PFSK-1 (cell line): ENCODE data around the gene INTS3.

Experiments
- FOXP2 ChIP-seq: optimal IDR thresholded peaks from 2 replicates; pipeline ENCODE3; 2011; ENCODE audit warnings: borderline replicate concordance, control low read depth, inconsistent platforms; ENCODE audit not compliant: insufficient read depth; ENCODE audit errors: extremely low read length, extremely low read depth
- POLR2AphosphoS5 ChIP-seq: IDR thresholded peaks from 2 replicates; pipeline ENCODE4 v1.6.1; 2012; ENCODE audit warnings: low read depth, mild to moderate bottlenecking, control low read depth, low read length, moderate library complexity
- SIN3A ChIP-seq: IDR thresholded peaks from 2 replicates; pipeline ENCODE4 v1.6.1; 2012; ENCODE audit warnings: mild to moderate bottlenecking, low read length, moderate library complexity, borderline replicate concordance; ENCODE audit not compliant: insufficient read depth
- TAF1 ChIP-seq: IDR thresholded peaks from 2 replicates; pipeline ENCODE4 v1.6.1; 2012; ENCODE audit warnings: low read length, control low read depth, borderline replicate concordance; ENCODE audit not compliant: insufficient read depth
- TF ChIP-seq, protein P1 (sequence below), 2 experiments: IDR thresholded peaks; 2 replicates each; pipeline versions ENCODE4 v1.6.1 to v1.8.0; 2011 to 2012; ENCODE audit warnings: low read depth in 2 of 2, low read length in 2 of 2, control low read depth in 1 of 2, inconsistent platforms in 1 of 2, mild to moderate bottlenecking in 1 of 2, moderate library complexity in 1 of 2; ENCODE audit not compliant: insufficient read depth in 1 of 2

Gene INTS3

GRCh38 chr1:153760440-153760839, 32.6 kb downstream of the INTS3 start:
- no peak for TF ChIP-seq TAF1
- TF ChIP-seq POLR2AphosphoS5: no peak
- TF ChIP-seq FOXP2: no peak
- no peak for TF ChIP-seq SIN3A
- TF ChIP-seq, protein P1, sequence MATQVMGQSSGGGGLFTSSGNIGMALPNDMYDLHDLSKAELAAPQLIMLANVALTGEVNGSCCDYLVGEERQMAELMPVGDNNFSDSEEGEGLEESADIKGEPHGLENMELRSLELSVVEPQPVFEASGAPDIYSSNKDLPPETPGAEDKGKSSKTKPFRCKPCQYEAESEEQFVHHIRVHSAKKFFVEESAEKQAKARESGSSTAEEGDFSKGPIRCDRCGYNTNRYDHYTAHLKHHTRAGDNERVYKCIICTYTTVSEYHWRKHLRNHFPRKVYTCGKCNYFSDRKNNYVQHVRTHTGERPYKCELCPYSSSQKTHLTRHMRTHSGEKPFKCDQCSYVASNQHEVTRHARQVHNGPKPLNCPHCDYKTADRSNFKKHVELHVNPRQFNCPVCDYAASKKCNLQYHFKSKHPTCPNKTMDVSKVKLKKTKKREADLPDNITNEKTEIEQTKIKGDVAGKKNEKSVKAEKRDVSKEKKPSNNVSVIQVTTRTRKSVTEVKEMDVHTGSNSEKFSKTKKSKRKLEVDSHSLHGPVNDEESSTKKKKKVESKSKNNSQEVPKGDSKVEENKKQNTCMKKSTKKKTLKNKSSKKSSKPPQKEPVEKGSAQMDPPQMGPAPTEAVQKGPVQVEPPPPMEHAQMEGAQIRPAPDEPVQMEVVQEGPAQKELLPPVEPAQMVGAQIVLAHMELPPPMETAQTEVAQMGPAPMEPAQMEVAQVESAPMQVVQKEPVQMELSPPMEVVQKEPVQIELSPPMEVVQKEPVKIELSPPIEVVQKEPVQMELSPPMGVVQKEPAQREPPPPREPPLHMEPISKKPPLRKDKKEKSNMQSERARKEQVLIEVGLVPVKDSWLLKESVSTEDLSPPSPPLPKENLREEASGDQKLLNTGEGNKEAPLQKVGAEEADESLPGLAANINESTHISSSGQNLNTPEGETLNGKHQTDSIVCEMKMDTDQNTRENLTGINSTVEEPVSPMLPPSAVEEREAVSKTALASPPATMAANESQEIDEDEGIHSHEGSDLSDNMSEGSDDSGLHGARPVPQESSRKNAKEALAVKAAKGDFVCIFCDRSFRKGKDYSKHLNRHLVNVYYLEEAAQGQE (IDR thresholded peaks at IDR 0.05; ENCODE audit: insufficient read depth in 1 of 2, low read depth in 2 of 2, low read length in 2 of 2): no peak

GRCh38 chr1:153763365-153764225, 35.7 kb downstream of the INTS3 start:
- TF ChIP-seq, protein P1 (IDR thresholded peaks at IDR 0.05; ENCODE audit: insufficient read depth in 1 of 2, low read depth in 2 of 2, low read length in 2 of 2): no peak
- TF ChIP-seq SIN3A: no peak
- TF ChIP-seq POLR2AphosphoS5: no peak
- no peak for TF ChIP-seq FOXP2
- no peak for TF ChIP-seq TAF1

GRCh38 chr1:153764310-153764709, 36.5 kb downstream of the INTS3 start:
- TF ChIP-seq TAF1 (no peak), SIN3A (no peak), FOXP2 (no peak), POLR2AphosphoS5 (no peak)
- TF ChIP-seq, protein P1 (IDR thresholded peaks at IDR 0.05; ENCODE audit: insufficient read depth in 1 of 2, low read depth in 2 of 2, low read length in 2 of 2): no peak

GRCh38 chr1:153767519-153767918, 39.7 kb downstream of the INTS3 start:
- TF ChIP-seq TAF1 (no peak), FOXP2 (no peak), POLR2AphosphoS5 (no peak), SIN3A (no peak)
- TF ChIP-seq, protein P1 (IDR thresholded peaks at IDR 0.05; ENCODE audit: insufficient read depth in 1 of 2, low read depth in 2 of 2, low read length in 2 of 2): no peak
